Ovary (tissue), 3 donors: ENCODE results near the gene TRIM33.

Source experiments
- CTCF ChIP-seq, 3 donors: fragments of 450-650 bp in 2 of 3; fragments of 200-600 bp in 1 of 3; IDR thresholded peaks; one replicate each; pipeline versions ENCODE4 v1.5.1 to v1.8.0; 2016 to 2022; ENCODE audit warnings: antibody characterized with exemption in 3 of 3, mild to moderate bottlenecking in 1 of 3
- POLR2A ChIP-seq: fragments of 450-650 bp; IDR thresholded peaks from one replicate; pipeline ENCODE4 v1.6.1; 2017; ENCODE audit warnings: antibody characterized with exemption, mild to moderate bottlenecking, moderate library complexity
- donor health status: DM: no; HTN: no; CAD: no.

DNA sequence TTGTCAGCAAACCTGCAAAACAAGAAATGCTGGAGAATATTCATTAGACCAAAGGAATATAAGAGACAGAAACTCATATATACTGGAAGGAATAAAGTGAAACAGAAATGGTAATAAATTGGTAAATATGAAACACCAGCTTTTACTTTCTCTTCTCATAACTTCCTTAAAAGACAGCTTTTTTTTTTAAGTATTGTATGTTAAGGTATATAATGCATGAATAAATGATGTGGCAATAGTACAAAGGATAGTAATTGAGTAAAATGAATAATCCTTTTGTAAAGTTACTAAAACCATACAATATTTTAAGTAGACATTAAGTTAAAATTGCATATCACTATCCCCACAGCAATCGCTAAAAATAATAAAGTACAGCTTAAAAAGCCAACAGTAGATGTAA lies 64.8 kb downstream of the TRIM33 start:
- TF ChIP-seq CTCF (IDR thresholded peaks at IDR 0.05) (no peak), POLR2A (no peak)
